NCI-H128 (cell line): ENCODE results near the gene RGSL1.

Experiments
- DNase-seq: peaks from one replicate; lab custom pipeline; 2025; ENCODE audit not compliant: unreplicated experiment; lab: John Stamatoyannopoulos, UW

RGSL1 gene

GRCh38 chr1:182587666-182588499, 137.9 kb downstream of the RGSL1 start:
- DNase-seq, result no peak

- DNase-seq, result no peak
Observed at GRCh38 chr1:182588500-182589396, 138.8 kb downstream of the RGSL1 start, which contains the start of gene RNASEL. RNASEL (minus strand) TSS chr1:182589256; CDS start chr1:182586806, 2,450 bp downstream.

DNA sequence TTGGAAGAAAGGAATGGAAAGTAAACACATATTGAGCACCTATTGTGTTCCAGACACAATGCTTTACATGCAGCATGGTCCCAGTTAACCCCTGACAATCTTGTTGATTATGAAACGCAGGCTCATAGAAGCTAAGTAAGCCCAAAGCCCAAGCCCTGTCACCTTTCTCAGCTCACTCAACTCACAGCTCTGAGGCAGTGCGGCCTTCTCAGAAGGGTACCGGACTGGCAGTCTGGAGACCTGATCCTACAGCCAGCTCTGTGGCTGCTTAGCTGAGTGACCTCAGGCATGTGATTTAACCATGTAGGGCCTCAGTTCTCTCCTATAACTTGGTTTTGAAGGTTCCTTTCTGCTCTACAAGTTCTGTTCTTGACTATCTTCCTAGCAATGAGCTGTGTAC, 139.6 kb downstream of the RGSL1 start:
- DNase-seq, result no peak

DNA sequence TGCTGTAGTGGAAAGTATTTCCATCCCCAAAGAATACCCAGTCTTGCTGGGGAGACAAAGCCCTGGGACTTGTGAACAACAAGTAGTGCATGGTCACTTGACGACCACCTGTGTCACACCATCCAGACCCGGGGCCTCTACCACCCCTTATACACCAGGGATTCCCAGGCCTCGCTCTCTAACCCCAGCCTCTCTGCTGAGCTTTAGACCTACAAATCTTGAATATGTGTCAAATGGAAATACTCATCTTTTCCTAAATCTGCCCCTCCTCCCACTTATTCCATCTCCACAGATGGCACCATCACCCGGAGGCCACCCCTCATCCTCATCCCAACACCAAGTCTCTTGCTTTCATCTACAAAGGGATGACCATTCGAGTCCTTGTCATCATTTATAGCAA, 140.0 kb downstream of the RGSL1 start:
- DNase-seq, result no peak

- DNase-seq, result peak; percentile 46
Observed at GRCh38 chr1:182595641-182596240, 145.8 kb downstream of the RGSL1 start.

GRCh38 chr1:182596934-182597333, 147.0 kb downstream of the RGSL1 start:
- DNase-seq, result no peak

GRCh38 chr1:182598296-182598695, 148.3 kb downstream of the RGSL1 start:
- no peak for DNase-seq

DNA sequence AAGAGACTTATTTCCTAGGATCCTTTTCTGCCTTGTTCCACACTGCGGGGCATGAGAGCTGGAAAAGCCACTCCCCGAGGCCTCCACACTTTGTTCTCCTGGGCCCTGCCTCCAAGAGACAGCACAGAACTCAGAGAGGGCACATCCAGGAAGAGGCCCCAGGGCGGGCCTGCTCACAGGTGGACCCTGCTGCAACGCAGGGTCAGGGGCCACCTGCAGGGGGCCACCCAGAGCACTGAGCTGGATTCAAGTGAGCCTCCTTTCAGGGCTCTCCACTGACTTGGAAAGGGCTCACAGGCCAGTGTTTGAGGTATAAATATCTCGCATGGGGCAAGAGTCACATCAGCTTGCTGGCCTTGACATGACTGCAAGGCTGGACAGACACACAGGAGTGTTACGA, 149.4 kb downstream of the RGSL1 start:
- DNase-seq, result no peak

DNA sequence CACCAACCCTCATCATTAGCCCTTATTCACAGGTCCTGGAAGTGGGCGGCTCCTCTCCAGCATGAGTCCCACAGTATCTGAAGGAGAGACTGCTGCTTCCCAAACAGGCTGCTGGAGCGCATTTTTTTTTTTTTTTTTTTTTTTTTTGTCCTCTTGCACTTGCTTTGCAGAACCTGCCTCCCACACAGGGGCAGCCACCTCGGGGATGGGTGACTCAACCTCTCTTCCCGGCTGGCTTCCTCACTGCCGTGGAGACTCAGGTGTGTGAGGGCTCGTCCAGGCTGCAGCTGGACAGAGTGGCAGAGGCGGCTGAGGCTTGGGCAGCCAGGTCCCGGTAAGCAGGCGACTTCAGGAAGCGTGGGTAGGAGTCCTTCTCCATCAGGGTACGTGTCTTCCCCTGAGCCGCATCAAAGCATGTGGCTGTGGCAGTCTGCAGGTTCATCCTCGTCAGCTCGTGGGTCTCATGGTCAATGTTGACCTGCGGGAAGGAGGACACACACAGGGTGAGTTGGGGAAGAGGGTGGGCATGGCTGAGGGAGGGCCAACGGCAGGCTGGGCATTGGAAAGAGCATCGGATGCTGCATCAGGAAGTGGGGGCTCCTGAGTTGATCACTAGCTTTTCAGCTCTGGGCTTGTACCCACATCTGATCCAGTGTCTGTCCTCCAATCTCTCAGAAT, 150.2 kb downstream of the RGSL1 start:
- DNase-seq, result no peak

GRCh38 chr1:182600745-182601415, 150.9 kb downstream of the RGSL1 start:
- no peak for DNase-seq

DNA sequence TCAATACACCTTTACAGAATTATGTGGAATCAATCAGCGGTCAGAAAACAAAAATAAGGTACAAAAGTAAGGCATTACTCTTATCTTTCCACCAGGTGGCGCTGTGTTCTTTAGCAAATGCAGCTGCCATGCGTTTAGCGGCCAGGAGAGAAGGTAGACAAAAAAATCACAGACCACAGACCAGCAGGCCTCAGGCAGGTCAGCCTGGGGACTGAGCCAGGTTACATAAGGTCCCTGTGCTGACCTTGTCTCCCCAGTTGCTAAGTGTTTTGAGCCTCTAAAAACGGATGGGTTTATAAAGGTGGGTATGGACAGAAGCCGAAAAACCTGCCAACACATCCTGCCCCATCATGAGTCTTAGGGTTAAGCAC, 151.5 kb downstream of the RGSL1 start:
- DNase-seq, result peak; percentile 77

- DNase-seq, result no peak
Observed at GRCh38 chr1:182601913-182602312, 152.0 kb downstream of the RGSL1 start.

GRCh38 chr1:182602935-182603645, 153.1 kb downstream of the RGSL1 start:
- no peak for DNase-seq

GRCh38 chr1:182603646-182604174, 153.8 kb downstream of the RGSL1 start:
- no peak for DNase-seq

- peak; percentile 90 for DNase-seq
Observed at GRCh38 chr1:182604175-182605164, 154.5 kb downstream of the RGSL1 start, which contains the start of gene RGS16. RGS16 (minus strand) TSS chr1:182604389; CDS start chr1:182604259, 130 bp downstream.

GRCh38 chr1:182607566-182607965, 157.6 kb downstream of the RGSL1 start:
- DNase-seq, result no peak

- DNase-seq, result no peak
Observed at GRCh38 chr1:182608236-182608635, 158.3 kb downstream of the RGSL1 start.
